Measurements from ENCODE around the gene ADD3.

- TF ChIP-seq CTCF (IDR thresholded peaks at IDR 0.05; ENCODE audit: borderline replicate concordance, extremely low read depth, low read length, poor library complexity, severe bottlenecking) (no peak), EZH2 (IDR thresholded peaks at IDR 0.05; ENCODE audit: borderline replicate concordance, low read depth, low read length, severe bottlenecking) (no peak)
Measured at GRCh38 chr10:110151971-110152370, 144.2 kb downstream of the ADD3 start.

Data from DND-41 (cell line).